Measurements from ENCODE around the gene POLE.

The POLE gene

GRCh38 chr12:132593071-132593470 is 94.1 kb downstream of the POLE start:
- no peaks in the 10 kb centered on the region for H3K79me2 ChIP-seq (ENCODE audit: control insufficient read depth, insufficient read depth, low read length, unreplicated experiment)
- no peaks in the 10 kb centered on the region for H3K36me3 ChIP-seq (ENCODE audit: insufficient read depth, low read length)
- H3K4me3 ChIP-seq (ENCODE audit: low read depth, low read length) = no peak overlapping the region
- H3K27me3 ChIP-seq (ENCODE audit: insufficient read depth, low read length) = no peaks in the 10 kb centered on the region
- no peak overlapping the region for H3K27ac ChIP-seq (ENCODE audit: low read depth, low read length)
- no peak overlapping the region for H2AFZ ChIP-seq (ENCODE audit: low read length, unreplicated experiment)
- H3K4me1 ChIP-seq (ENCODE audit: control insufficient read depth, insufficient read depth, low read length, unreplicated experiment) = peaks cover 7% of the 10 kb centered on the region

GRCh38 chr12:132592282-132592970 is 94.7 kb downstream of the POLE start:
- no peak overlapping the region for H2AFZ ChIP-seq (ENCODE audit: low read length, unreplicated experiment)
- no peaks in the 10 kb centered on the region for H3K79me2 ChIP-seq (ENCODE audit: control insufficient read depth, insufficient read depth, low read length, unreplicated experiment)
- H3K4me3 ChIP-seq (ENCODE audit: low read depth, low read length) = no peak overlapping the region
- peaks cover 7% of the 10 kb centered on the region for H3K4me1 ChIP-seq (ENCODE audit: control insufficient read depth, insufficient read depth, low read length, unreplicated experiment)
- H3K27me3 ChIP-seq (ENCODE audit: insufficient read depth, low read length) = no peaks in the 10 kb centered on the region
- no peak overlapping the region for H3K27ac ChIP-seq (ENCODE audit: low read depth, low read length)
- no peaks in the 10 kb centered on the region for H3K36me3 ChIP-seq (ENCODE audit: insufficient read depth, low read length)

- H3K4me3 ChIP-seq (ENCODE audit: low read depth, low read length) = no peak overlapping the region
- H3K27ac ChIP-seq (ENCODE audit: low read depth, low read length) = no peak overlapping the region
- no peak overlapping the region for H2AFZ ChIP-seq (ENCODE audit: low read length, unreplicated experiment)
- peaks cover 7% of the 10 kb centered on the region for H3K4me1 ChIP-seq (ENCODE audit: control insufficient read depth, insufficient read depth, low read length, unreplicated experiment)
- no peaks in the 10 kb centered on the region for H3K27me3 ChIP-seq (ENCODE audit: insufficient read depth, low read length)
- H3K79me2 ChIP-seq (ENCODE audit: control insufficient read depth, insufficient read depth, low read length, unreplicated experiment) = no peaks in the 10 kb centered on the region
- H3K36me3 ChIP-seq (ENCODE audit: insufficient read depth, low read length) = no peaks in the 10 kb centered on the region
Measured at GRCh38 chr12:132591107-132591935, 95.8 kb downstream of the POLE start.

GRCh38 chr12:132588821-132589669 is 98.1 kb downstream of the POLE start:
- Histone ChIP-seq H3K27ac (ENCODE audit: low read depth, low read length) (no peak overlapping the region), H3K36me3 (ENCODE audit: insufficient read depth, low read length) (no peaks in the 10 kb centered on the region), H3K27me3 (ENCODE audit: insufficient read depth, low read length) (no peaks in the 10 kb centered on the region), H3K4me1 (ENCODE audit: control insufficient read depth, insufficient read depth, low read length, unreplicated experiment) (no peaks in the 10 kb centered on the region), H3K79me2 (ENCODE audit: control insufficient read depth, insufficient read depth, low read length, unreplicated experiment) (no peaks in the 10 kb centered on the region), H2AFZ (ENCODE audit: low read length, unreplicated experiment) (no peak overlapping the region), H3K4me3 (ENCODE audit: low read depth, low read length) (no peak overlapping the region)

- no peaks in the 10 kb centered on the region for H3K27me3 ChIP-seq (ENCODE audit: insufficient read depth, low read length)
Measured at GRCh38 chr12:132588319-132588718, 98.8 kb downstream of the POLE start.

GRCh38 chr12:132587781-132588180 is 99.4 kb downstream of the POLE start:
- H3K4me3 ChIP-seq (ENCODE audit: low read depth, low read length) = no peak overlapping the region

More at GRCh38 chr12:132588319-132588718, 98.8 kb downstream of the POLE start:
- Histone ChIP-seq H3K79me2 (ENCODE audit: control insufficient read depth, insufficient read depth, low read length, unreplicated experiment) (no peaks in the 10 kb centered on the region), H3K4me3 (ENCODE audit: low read depth, low read length) (no peak overlapping the region), H3K36me3 (ENCODE audit: insufficient read depth, low read length) (no peaks in the 10 kb centered on the region), H3K27ac (ENCODE audit: low read depth, low read length) (no peak overlapping the region), H2AFZ (ENCODE audit: low read length, unreplicated experiment) (no peak overlapping the region), H3K4me1 (ENCODE audit: control insufficient read depth, insufficient read depth, low read length, unreplicated experiment) (no peaks in the 10 kb centered on the region)

GRCh38 chr12:132586929-132587328 is 100.2 kb downstream of the POLE start:
- Histone ChIP-seq H3K27me3 (ENCODE audit: insufficient read depth, low read length) (no peaks in the 10 kb centered on the region), H3K79me2 (ENCODE audit: control insufficient read depth, insufficient read depth, low read length, unreplicated experiment) (no peaks in the 10 kb centered on the region), H2AFZ (ENCODE audit: low read length, unreplicated experiment) (no peak overlapping the region), H3K4me1 (ENCODE audit: control insufficient read depth, insufficient read depth, low read length, unreplicated experiment) (no peaks in the 10 kb centered on the region), H3K27ac (ENCODE audit: low read depth, low read length) (no peak overlapping the region), H3K4me3 (ENCODE audit: low read depth, low read length) (no peak overlapping the region), H3K36me3 (ENCODE audit: insufficient read depth, low read length) (no peaks in the 10 kb centered on the region)

More at GRCh38 chr12:132587781-132588180, 99.4 kb downstream of the POLE start:
- Histone ChIP-seq H3K4me1 (ENCODE audit: control insufficient read depth, insufficient read depth, low read length, unreplicated experiment) (no peaks in the 10 kb centered on the region), H3K27me3 (ENCODE audit: insufficient read depth, low read length) (no peaks in the 10 kb centered on the region), H3K36me3 (ENCODE audit: insufficient read depth, low read length) (no peaks in the 10 kb centered on the region), H2AFZ (ENCODE audit: low read length, unreplicated experiment) (no peak overlapping the region), H3K27ac (ENCODE audit: low read depth, low read length) (no peak overlapping the region), H3K79me2 (ENCODE audit: control insufficient read depth, insufficient read depth, low read length, unreplicated experiment) (no peaks in the 10 kb centered on the region)

- no peaks in the 10 kb centered on the region for H3K4me1 ChIP-seq (ENCODE audit: control insufficient read depth, insufficient read depth, low read length, unreplicated experiment)
- no peaks in the 10 kb centered on the region for H3K79me2 ChIP-seq (ENCODE audit: control insufficient read depth, insufficient read depth, low read length, unreplicated experiment)
- H3K27ac ChIP-seq (ENCODE audit: low read depth, low read length) = no peak overlapping the region
- no peak overlapping the region for H2AFZ ChIP-seq (ENCODE audit: low read length, unreplicated experiment)
- H3K36me3 ChIP-seq (ENCODE audit: insufficient read depth, low read length) = no peaks in the 10 kb centered on the region
- no peak overlapping the region for H3K4me3 ChIP-seq (ENCODE audit: low read depth, low read length)
- H3K27me3 ChIP-seq (ENCODE audit: insufficient read depth, low read length) = no peaks in the 10 kb centered on the region
Measured at GRCh38 chr12:132585177-132585576, 102.0 kb downstream of the POLE start.

- Histone ChIP-seq H3K27me3 (ENCODE audit: insufficient read depth, low read length) (no peaks in the 10 kb centered on the region), H3K4me1 (ENCODE audit: control insufficient read depth, insufficient read depth, low read length, unreplicated experiment) (no peaks in the 10 kb centered on the region), H3K4me3 (ENCODE audit: low read depth, low read length) (no peak overlapping the region), H2AFZ (ENCODE audit: low read length, unreplicated experiment) (no peak overlapping the region), H3K36me3 (ENCODE audit: insufficient read depth, low read length) (no peaks in the 10 kb centered on the region), H3K79me2 (ENCODE audit: control insufficient read depth, insufficient read depth, low read length, unreplicated experiment) (no peaks in the 10 kb centered on the region), H3K27ac (ENCODE audit: low read depth, low read length) (no peak overlapping the region)
Measured at GRCh38 chr12:132584429-132584828, 102.7 kb downstream of the POLE start.

GRCh38 chr12:132583736-132584135 is 103.4 kb downstream of the POLE start:
- no peaks in the 10 kb centered on the region for H3K4me1 ChIP-seq (ENCODE audit: control insufficient read depth, insufficient read depth, low read length, unreplicated experiment)
- no peak overlapping the region for H3K4me3 ChIP-seq (ENCODE audit: low read depth, low read length)
- no peaks in the 10 kb centered on the region for H3K36me3 ChIP-seq (ENCODE audit: insufficient read depth, low read length)
- H3K27me3 ChIP-seq (ENCODE audit: insufficient read depth, low read length) = no peaks in the 10 kb centered on the region
- no peak overlapping the region for H3K27ac ChIP-seq (ENCODE audit: low read depth, low read length)
- no peaks in the 10 kb centered on the region for H3K79me2 ChIP-seq (ENCODE audit: control insufficient read depth, insufficient read depth, low read length, unreplicated experiment)
- H2AFZ ChIP-seq (ENCODE audit: low read length, unreplicated experiment) = no peak overlapping the region

All from ACC112 (cell line).